Stimulated activated CD4-positive, alpha-beta T cell treated with anti-CD3 and anti-CD28 coated beads, Interleukin-15, amount 100 ng/mL, for 48 hours (primary cell): ENCODE results near the gene CEP170B.
A peak's percentile ranks its signal among the peaks of the same experiment; 100 is the strongest.

Experiments used
- DNase-seq, 2 donors: peaks; one replicate each; pipeline ENCODE4 v3.0.0-alpha.2; 2020; ENCODE audit warnings: low read depth in 2 of 2

Gene CEP170B

GRCh38 chr14:104868060-104868740 lies 3.1 kb downstream of the CEP170B start:
- DNase-seq = no peak

GRCh38 chr14:104868811-104869572 lies 3.9 kb downstream of the CEP170B start:
- no peak for DNase-seq

DNA sequence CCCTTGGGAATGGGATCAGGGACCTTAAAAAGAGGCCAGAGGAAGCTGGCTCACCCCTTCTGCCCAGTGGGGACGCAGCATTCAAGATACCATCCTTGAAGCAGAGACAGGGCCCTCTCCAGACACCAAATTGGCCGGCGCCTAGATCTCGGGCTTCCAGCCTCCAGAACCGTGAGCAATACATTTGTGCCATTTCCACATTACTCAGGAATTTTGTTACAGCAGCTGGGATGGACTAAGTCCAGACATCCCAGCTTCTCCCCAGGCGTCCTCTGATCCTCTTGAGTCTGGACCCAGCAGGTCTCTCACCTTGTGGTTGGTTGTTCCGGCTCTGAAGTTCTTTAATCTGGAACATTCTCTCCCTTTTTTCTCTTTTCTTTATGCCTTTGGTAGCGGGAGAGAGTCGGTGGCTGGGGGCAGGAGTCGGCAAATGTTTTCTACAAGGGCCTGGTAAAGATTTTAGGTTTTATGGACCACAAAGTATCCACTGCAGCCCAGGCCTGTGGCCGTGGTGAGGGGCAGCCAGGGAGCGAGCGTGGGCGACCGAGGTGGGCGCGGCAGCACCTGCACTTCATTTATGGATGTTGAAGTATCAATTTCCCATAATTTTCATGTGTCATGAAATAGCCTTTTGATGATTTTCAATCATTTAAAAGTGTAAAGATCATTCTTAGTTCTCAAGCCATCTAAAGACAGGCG lies 4.8 kb downstream of the CEP170B start:
- no peak for DNase-seq

GRCh38 chr14:104870368-104871144 lies 5.5 kb downstream of the CEP170B start:
- peak in 1 of 2 donors; percentile 39 for DNase-seq

GRCh38 chr14:104871145-104871655 lies 6.1 kb downstream of the CEP170B start:
- no peak for DNase-seq

DNA sequence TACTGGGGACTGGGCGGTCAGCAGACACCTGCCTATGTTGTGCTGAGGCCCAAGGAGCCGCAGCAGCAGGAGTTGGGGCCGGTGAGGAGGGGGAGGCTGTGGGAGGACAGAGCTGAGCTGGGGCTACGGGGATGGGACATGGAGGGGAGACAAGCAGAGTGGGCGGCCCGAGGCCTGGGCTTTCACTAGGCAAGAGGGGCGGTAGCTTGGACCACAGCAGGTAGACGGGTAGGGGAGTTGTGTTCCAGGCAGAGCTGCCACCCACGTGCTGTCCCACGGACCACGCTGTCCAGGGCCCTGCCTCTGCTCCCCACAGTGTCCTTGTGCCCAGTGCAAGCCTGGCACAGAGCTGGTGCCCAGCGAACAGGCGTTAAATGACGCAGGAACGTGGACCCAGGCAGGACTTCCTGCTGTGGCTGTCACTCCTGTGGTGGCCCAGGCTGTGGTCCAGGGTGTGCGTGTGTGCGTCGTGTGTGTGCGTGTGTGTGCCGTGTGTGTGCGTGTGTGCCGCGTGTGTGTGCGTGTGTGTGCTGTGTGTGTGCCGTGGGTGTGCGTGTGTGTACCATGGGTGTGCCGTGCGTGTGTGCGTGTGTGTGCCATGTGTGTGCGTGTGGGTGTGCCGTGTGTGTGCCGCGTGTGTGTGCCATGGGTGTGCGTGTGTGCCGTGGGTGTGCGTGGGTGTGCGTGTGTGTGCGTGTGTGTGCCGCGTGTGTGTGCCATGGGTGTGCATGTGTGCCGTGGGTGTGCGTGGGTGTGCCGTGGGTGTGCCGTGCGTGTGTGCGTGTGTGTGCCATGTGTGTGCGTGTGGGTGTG lies 6.8 kb downstream of the CEP170B start:
- DNase-seq = no peak

DNA sequence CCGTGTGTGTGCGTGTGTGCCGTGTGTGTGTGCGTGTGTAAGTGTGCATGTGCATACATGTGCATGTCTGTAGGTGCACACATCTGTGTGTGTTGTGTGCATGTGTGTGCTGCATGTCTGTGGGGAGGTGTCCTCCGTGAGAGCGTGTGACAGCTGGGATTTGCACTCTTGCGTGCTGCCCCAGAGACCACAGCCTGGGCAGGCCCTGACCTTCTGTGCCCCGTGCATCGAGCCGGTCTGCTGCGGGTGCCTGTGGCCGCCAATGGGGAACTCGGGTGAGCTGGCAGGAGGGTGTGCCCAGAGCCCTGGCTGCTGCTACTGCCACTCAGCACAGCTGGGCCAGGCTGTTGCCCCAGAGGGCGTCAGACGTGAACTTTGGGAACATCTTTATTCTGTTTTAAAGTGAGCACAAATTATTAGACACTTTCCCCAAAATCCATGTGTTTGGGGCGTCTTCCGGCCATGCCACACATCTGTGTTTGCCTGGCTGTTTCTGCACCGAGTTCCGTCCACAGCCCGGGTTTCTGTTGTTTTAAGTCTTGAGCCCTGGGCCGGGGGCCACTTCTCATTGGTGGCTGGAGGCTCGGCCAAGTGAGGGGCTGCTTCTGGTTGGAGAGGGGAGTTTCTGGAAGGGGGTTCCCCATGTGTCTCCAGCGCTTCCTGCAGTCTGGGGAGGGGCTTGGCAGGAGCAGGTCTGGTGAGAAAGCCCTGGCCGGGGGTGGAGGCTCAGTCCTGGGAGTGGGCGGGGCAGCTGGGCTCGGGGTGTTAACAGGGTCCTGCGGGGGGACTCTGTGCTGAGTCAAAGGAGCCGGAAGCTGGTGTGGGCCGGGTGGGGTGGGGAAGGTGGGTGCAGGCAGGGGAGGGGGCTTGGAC lies 7.6 kb downstream of the CEP170B start:
- DNase-seq = no peak

GRCh38 chr14:104873380-104874055 lies 8.4 kb downstream of the CEP170B start:
- no peak for DNase-seq

- no peak for DNase-seq
Measured at GRCh38 chr14:104874110-104874531, 9.1 kb downstream of the CEP170B start.

DNA sequence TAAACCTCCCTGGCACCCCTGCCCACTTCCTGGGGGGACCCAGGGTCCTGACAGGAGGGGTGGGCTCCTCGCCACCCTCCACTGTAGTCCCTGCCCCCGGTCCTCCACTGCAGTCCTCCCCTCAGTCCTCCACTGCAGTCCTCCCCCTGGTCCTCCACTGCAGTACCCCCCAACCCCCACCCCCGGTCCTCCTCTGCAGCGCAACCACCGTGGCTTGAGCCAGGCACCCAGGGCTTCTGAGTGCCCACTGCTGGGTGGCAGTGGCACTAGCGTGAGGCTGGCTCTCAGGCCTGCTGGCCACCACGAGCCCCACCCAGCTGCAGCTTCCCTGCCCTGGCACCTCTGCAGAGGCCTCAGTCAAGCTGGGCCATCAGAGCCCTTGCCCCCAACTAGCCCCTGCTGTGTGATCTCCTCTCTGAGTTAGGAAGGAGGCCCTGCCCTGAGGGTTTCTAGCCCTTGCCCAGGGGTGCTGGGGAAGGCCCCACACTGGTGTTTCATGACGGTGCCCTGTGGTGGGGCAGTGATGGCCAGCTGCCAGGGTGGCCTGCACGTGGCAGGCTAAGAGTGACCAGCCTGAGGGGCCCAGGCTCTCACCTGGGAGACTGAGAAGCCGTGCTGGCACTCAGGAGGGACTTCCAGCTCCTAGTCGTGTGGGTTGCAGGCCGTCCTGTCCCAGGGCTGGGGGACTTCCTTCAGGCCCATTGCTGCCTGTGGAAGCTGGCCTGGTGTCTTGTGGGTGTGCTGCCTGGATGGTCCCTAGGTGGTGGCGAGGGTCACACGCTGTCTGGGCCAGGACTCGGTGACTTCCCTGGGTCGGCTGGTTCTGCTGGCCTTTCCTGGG lies 9.7 kb downstream of the CEP170B start:
- no peak for DNase-seq

DNA sequence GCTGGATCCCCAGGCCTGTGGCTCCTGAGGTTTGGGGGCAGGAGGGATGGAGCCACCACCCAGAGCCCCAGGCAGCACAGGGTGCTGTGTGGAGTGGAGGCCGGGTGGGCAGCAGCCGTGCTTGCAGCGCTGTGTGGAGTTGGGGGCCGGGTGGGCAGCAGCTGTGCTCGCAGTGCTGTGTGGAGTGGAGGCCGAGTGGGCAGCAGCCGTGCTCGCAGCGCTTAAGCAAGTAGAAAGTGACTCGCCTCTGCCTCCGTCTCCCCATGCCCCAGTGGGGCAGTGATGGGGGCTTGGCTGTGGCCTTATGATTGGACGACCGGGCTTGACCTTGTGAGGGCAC lies 10.3 kb downstream of the CEP170B start:
- DNase-seq = no peak

GRCh38 chr14:104875811-104876210 lies 10.7 kb downstream of the CEP170B start:
- no peak for DNase-seq

GRCh38 chr14:104876251-104876699 lies 11.2 kb downstream of the CEP170B start:
- peak in 1 of 2 donors; percentile 40 for DNase-seq

DNA sequence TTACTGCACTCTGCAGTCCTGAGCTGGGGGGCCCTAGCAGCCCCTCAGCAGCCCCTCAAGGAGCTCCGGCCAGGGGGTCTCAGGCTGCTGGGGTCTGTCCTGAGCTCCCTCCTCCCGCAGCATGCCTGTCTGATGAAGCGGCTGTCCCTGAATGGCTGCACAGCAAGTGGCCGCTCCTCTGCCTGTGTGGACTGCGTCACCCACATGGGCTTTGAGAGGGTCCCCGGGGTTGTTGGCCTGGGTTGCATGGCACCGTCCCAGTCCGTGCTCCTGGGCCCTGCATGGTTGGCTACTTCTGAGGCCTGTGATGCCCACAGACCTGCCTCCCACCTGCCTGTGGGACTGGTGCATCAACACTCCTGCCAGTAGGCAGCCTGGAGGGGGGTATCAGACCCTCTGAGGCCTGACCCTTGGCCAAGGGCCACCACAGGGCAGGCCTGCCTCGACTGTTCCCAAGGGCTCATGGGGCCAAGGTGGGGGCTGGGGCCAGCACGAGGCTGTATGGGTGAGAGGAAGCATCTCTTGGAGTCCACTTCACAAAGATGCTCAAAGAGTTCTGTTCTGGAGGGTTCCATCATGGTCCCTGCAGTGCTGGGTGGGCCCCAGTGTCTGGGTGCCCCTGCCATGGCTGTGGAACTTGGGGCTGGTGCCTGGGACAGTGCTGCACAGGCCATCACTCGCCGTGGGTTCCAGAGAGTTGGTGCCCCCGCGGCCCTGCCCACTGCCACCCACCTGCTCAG lies 12.2 kb downstream of the CEP170B start:
- DNase-seq = no peak

DNA sequence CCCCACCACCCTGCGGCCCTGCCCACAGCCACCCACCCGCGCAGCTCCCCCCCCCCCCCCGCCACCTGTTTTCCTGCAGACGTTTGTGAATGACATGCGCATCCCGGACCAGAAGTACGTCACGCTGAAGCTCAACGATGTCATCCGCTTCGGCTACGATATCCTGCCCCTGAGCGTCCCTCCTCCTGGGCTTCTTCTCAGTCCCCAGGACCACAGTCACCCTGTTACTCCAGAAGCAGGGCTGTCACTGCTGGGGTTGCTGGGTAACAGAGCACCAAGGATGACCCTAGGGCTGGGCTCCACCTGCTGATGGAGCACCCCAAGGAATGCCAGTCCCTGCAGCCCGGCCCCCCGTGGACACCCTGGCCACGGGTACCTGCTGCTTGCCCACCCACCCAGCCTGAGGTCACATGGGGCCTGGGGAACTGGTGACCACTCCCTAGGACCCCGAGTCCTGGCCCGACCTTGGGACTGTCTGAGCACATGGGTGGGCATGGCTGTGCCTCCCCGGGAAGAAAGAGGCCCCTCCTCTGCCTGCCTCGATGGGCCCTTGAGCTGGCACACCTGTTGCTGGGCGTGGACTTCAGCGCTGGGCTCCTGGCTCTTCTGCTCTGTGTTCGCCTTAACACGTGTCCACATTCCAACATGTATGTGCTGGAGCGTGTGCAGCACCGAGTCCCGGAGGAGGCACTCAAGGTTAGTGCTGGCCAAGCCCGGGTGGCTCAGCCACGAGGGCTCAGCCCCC lies 12.9 kb downstream of the CEP170B start:
- no peak for DNase-seq

DNA sequence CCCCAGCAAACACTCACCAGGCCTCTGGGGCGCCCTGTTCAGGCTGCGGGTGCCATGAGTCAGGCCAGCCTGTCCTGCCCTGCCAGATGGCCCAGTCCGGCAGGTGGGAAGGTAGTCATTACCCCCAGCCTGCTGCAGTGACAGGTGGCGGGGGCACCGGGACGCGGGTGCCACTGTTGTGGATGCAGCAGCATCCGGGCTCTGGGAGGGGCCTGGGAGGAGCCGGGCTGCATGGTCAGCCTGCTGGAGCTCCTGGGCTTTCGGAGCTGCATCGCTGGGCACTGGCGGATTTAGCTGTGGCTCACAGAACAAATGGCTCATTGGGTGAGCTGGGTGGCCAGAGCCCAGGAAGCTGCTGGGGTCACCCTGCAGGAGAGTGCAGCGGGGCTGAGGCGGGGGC lies 13.5 kb downstream of the CEP170B start:
- no peak for DNase-seq
